HG03571 (cell line): ENCODE data around the gene CCDC141.

ENCODE experiments used
- ATAC-seq: cut with Tn5 transposase; IDR thresholded peaks from one replicate; pipeline ENCODE4 v1.9.1; 2021; ENCODE audit not compliant: unreplicated experiment

CCDC141 gene

DNA sequence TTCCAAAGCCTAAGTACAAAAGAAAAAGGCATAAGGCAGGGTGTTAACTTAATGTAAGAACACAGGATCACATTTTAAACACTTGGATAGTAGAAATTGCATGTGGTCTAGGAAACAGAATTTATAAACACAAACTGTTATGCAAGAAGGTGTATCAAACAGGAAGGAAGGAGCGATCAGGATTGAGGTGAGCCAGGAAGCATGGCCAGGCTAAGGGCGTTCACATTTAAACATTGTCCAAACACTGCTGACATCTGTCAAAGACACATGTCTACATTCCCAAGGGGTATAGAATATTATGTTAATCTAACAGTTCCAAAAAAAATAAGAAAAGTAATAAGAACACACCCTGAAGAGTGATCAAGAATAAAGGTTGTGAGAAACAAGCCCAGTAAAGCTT is 71.3 kb downstream of the CCDC141 start:
- no peak for ATAC-seq

DNA sequence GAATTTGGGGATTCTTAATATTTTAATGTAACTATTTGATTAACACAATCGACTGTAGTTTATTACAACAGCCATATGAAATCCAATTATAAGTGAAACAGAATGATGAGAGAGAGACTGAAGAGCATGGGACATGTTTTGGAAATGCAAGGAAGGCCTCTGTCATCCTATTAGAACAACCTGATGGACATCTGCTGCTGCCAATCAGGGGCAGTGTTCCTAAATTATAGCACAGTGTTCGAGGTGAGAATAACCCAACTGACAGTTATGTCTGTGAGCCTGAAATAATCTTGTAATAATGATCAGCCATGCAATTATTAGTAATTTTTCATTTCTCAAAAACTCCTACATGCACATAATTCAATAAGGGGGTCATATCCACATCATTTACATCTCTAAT is 73.6 kb downstream of the CCDC141 start:
- no peak for ATAC-seq

DNA sequence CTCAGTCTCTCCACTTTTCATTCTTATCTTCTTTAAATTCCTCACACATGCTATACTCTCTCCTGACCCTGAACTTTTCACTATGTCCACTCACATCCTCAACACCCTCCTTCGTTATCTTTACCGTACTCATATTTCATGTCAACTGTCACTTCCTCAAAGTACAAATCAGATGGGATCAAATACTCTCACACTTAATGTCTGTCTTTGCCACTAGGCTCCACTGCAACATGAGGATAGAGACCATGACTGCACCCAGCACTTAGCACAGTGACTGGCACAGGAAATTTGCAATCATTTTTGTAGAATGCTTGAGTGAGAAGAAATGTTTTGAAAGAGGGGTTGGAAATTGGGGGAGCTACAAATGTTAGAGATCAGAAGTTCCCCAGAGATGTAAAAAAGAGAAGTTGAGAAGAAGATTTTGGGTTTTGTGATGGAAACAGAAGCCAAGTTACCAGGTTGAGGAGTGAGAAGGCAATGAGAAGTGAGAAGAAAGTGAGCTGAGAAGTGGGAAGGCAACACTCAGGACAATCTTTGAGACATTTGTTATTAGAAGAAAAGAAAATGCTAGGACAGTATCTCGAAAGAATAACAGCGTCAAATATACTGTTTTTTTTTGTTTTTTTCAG is 87.0 kb downstream of the CCDC141 start:
- ATAC-seq = no peak

DNA sequence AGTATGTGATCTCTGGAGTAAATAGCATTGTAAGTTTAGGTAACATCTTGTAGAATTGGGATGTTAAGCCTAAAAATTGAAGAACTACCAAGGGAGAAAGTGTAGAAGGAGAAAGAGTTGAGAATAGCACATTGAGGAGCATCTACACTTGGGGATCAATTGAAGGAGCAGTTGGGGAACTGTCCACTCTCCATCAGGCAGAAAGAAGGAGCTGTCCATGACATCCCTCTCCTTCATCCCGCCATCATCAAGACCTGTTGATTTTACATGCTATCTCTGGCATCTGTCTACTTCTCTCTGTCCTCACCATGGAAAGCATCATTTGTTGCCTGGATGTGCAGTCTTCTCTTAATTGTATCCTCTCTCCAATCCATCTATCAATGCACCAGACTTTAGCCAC is 87.8 kb downstream of the CCDC141 start:
- ATAC-seq = no peak

DNA sequence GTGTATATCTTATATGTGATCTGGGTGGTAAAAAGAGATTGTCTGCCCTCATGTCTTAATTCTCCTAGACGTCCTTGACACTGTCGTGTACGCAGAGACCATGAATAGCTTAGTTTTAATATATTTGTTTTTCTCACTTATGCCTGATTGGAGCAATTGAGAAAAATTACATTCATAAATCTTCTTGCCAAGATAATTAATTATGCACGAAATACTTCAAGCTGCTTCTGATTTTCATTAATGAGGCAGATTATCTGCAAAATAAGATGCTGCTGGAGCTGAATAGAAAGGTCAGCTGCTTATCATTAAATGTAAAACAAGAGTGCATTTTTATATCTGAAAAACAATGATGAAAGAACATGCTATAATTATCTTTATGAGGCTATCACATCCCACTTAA is 95.9 kb downstream of the CCDC141 start:
- no peak for ATAC-seq

DNA sequence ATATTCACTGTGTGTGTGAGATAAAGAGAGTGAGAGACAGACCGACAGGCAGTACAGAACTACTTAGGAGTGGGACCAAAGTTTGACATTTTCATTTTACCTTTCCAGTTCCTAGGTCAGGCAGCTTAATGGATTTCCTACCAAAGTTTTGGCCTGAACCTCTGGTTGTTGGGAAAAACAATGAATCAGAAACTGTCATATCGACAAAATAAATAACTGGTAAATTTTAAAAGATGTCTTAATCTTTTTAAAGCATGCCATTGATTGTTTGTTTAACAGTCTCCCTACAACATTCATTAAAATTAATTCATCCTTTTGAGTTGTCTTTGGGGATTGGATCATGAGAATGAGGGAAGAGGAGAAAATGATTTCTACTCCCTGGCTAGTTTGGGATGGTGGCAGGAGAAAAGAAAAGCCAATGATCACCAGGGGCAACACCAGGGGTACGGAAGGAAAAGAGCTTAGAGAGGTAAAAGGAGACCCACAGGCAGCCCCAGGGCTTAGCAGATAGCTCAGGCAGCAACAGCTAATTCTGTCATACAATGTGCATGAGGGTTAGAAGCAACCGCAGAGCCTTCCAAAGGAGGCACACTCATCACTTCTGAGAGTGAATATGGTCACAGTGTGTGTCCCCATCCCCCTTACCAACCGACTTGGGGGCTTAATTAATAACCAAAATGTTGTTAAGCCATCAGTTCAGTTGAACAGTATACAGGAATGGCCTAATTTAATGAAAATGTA is 98.5 kb downstream of the CCDC141 start:
- ATAC-seq = no peak

DNA sequence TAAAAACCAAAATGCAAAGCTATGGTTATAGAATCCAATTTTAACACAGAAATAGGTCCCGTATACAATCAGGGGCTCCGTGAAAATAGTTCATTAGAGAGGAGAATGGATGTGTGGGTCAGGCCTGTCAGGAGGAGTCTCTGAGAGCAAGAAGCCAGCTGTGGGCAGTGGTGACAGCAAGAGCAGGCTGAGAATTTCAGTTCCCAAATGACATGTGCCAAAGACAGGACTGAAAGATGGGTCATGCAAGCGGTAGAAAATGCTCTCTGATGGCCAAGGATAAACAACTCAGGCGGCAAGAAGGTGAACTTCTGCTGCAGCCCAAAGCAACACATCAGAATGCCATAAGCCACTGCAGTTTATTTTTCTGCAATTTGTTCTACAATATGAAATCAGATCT is 100.4 kb downstream of the CCDC141 start:
- no peak for ATAC-seq

DNA sequence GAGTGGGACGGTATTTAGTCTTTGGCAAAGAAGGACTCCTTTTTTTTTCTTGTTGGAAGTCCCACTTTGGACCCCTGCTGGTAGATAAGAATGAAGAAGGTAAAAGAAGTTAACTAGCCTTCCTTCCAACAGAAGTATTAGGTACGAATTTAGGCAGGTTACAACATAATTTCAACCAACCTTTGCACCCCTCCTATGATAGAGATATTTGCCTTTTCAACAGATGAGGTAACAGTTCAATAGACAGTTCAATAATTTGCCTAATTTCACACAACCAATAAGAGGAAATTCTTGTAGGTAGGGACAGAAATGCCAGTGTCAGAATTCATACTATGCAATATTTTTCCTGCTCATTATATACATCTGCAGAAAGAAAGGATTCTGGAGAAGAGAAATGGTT is 100.8 kb downstream of the CCDC141 start:
- no peak for ATAC-seq

DNA sequence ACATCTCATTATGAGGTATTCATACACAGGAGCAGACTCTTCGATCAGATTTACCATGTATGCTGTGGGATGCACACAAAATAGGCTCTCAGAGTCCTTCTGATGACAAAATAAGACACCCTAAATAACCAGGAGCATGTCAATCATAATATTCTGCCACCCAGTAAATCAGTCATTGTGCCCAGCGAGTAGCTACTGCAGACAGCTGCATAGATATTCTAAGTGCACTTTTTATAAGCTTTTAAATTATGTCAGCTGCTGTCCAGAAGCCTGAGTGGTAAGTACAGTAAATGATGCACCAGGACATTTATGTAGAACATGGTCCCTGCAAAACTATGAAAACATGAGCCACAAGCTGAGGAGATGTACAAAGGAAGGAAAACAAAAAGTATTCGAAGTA is 102.9 kb downstream of the CCDC141 start:
- no peak for ATAC-seq

DNA sequence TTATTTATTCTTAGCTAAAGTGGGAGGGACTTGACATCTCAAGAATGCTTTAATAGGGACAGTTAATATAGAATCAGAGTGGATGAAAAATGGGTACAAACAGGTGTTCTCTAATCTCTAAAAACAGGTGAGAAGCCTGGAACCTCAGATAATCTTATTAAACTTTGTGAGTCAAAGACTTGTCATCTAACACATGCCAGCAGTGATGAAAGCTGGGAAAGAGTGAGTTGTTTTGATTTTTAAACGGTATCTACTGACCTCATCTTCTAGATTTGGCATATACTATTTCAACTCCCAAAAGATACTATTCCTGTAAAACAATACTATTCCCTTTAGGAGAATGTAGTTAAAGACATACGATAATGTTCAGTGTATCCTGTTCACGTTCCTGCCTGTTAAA is 103.4 kb downstream of the CCDC141 start:
- no peak for ATAC-seq

DNA sequence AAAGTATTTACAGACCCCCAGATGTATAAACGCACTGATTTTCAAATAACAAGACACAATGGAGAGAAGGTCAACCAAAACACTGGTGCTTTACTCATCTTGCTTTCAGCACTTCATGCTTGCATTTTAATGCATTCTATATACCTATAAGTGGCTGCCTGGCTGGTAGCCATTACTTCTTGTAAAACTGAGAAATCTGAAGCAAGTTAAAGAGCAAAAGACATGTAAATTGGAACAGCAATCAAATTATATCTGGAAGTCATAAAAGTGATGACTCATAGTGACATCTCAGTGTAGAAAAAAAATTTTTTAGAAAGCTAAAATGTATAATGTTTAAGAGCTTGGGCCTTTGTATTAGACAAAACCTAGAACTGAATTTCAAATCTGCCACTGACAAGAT is 106.2 kb downstream of the CCDC141 start:
- no peak for ATAC-seq

DNA sequence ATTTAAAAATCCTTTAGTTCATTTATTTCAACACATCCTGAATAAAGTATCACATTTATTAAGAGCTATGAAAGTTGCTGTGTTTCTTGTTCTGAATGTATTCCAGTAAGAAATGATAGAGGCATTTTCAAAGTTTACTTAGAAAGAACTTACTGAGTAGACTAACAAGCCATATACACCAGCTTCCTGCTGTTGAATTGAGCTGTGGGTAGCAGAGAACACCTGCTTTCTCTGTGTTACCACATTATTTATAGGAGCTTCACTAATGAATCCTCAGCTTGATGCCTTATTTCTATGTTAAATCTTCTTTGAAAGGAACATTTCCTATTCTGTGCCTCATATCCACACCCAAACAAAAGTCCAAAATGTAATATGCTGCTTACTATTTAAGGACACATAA is 115.4 kb downstream of the CCDC141 start:
- no peak for ATAC-seq

DNA sequence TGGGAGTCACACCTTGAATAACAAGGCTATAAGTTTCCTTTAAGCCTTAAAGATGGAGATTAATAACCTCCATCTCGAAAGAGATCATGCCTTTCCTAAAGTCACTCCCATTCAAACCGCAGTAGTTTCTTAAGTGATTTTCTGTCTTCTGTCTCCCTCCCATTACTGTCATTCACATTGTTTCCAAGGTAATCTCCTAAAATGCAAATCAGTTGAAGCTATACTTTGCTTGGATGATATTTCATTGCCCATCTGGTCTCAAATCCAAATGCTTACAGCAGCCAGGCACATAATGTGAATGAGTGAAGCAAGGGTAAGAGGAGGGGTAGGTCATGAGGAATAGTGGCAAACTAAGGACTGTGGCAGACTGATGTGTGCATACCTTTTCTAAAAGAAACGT is 116.4 kb downstream of the CCDC141 start:
- no peak for ATAC-seq

DNA sequence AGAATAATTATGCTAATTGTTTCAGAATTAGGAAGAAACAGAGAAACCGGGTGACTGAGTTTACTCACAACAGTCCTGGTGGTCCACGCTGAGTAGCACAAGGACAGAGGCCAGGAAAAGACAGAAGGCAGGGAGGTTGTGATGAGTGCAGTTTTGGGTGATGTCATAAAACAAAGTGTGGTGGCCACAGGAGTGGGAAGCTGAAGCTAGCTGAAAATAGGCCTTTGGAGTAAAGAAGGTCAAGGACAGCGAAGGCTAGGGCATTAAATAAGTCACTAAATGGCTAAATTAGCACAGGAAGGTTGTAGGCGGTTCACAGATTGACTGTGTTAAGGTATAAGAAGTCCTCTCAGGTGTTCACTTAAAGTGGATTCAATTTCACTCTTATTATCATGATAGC is 121.9 kb downstream of the CCDC141 start:
- no peak for ATAC-seq

DNA sequence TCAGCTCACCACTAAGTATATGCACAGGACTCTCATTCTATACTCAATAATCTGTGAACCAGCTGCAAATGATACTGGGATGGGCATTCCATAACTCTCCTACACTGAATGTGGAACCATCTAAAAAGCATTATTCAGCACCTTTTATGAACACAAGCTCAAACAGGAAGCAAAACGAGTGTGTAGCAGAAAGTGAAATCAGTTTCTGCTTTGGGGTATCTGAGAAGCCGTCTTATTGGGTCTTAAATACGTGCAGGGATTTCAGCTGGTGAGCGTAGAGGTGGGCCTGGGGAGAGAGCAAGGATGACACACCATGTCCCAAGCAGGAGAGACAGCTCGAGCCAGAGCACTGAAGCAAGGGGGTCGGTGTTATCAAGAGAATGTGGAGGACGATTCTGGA is 122.8 kb downstream of the CCDC141 start:
- ATAC-seq = no peak

DNA sequence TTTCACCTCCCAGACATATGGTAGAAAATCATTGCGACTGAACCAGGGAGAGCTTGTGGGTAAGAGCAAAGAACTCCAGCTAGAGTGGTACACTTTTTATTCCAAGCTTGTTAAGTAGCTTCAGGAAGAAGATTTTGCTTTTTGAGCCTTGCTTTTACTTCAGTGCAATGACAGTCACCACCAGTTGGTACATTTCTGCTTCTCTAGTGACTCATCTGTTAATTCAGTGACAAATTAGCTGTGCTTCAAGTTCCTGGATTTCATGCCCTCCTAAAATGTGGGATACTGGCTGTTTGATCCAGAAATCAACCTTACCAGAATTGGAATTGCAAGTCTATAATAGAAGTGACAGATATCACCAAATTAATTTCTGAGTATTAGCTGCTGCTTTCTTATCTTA is 125.1 kb downstream of the CCDC141 start:
- no peak for ATAC-seq

DNA sequence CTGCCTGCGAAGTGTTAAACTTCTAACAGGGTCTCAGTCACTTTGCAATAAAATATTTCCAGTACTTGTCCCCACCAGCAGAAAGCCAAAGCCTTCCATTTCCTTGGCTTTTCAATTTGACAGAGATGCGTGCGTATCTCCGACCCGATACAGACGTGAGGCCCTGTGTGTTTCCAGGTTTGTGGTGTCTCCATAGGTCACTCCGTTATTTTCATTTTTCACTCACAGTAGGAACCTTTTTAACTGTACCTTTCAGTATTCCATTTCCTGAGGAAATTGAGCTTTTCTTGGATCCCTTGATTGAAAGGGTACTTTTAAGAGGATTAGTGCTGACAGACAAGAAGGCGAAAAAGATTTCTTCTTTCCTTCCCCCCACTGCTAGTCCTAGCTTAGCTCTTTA is 126.4 kb downstream of the CCDC141 start:
- ATAC-seq = no peak

DNA sequence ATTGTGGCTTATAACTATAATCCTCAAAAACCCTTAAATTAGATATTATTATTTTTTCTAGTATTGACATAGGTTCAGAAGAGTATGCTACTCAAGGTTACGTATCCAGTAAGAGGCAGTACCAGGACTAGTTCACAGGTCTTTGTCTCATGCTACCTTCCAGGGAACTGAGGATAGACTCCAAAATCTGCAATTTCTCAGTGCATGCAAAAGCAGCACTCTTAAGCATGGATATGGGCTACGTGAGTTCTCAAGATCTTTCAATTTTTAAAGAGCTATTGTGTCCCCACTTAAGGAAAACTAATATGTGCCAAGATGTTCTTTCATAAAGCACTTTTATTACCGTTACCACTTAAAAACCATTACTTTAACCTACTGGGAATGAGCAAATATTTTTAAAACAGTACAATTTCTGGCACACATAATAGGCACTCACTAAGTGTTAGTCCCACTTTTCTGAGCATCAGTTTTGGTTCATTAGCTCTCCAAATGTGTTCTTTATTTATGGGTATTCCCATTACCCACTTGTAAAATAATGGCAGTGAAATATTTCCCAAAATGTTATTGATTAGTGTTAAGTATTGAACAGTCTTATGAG is 128.9 kb downstream of the CCDC141 start:
- ATAC-seq = no peak

DNA sequence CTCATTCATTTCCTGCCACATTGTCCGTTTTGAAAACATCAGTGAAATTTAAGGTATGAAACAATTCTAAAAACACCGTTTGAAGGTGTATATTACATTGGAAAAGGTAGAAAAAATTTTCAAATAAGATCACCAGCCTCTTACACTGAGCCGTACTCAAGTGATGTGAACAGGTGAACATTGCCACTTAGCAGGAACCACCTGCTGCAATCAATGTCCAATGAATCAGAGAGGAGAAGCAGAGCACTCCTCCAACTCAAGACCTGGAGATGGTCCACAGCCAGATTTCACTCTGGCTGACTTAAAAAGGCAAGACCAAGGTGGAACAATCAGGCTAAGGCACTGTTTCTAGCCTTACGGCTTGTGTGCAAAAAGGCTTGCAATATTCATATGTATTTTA is 132.4 kb downstream of the CCDC141 start:
- ATAC-seq = no peak

DNA sequence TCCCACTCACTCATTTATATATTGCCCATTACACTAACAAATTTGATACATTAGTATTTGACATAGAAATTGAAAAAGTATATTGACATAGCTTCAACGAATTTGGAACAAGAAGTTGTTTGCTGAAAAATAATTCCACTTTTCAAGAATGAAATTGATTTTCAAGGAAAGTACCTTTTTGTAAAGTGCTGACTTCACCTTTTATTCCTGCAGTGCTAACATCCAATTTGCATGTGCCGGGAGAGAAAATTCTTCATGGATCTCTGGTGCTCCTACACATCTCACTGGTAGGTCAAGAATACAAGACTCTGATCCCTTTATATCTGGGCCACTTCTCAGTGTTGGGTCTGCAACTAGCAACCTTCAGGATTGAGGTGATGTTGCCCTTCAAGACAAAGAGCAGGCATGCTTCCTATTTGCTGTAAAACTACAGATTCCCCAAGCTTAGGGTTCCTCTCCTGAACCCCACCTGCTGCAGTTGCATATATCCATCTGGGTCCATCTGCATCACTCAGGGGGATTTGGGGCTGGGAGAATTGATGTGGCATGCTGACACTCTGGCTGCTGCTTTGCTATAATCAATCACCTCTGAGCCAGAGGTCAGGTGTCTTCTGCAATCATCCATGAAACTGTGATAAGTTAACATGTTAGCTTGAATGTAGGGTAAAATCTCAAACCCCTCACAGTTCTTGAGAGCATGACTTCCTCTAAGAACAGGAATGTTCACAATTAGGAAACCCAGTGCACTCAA is 134.3 kb downstream of the CCDC141 start:
- ATAC-seq = no peak

DNA sequence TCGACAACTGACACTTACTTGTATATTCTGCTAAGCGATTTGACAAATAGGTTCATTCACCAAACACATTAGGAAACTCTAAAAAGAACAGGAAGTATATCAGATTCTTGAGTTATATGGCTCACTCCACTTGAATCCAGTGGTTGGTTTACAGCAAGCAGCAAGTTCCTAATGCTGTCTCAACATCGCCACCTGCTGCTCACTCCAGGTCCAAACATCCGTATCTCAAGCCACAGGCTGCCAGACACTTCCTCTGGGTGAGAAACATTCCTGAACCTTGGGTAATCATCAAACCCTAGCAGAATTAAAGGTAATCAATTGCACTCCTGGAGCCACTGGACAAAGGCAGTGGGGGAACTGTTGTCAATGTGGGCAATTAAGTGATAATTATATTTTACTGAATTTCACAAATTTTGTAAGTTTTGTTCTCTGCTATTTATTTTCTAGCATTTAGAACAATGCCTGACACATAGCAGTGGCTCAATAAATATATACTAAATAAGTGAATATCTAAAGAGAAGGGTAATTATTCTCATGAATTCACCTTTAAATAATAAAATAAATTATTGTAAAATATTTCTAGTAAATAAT is 135.6 kb downstream of the CCDC141 start:
- ATAC-seq = peak; percentile 82

DNA sequence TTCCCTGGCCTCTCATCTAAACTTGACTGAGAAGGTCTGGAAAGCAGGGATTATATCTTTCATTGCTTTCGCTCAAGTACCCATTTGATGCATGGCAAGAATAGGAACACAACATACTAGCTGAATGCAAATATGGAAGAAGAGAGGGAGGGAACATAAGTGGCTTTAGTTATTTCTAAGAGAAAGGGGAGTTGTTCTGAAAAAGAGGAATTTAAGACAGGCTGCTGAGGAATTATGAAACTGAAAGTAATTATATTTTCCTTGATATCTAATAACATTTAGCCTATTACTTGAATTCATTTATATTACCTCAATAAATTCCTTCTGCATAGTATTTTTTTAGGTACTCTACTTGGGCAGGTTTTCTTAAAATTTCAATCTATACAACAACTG is 136.9 kb downstream of the CCDC141 start:
- no peak for ATAC-seq
